GM19395 (cell line): ENCODE results near the gene CFHR4.
"Not testable (repeated sequence)": the region's sequence is repeated elsewhere in the genome, so short reads cannot be mapped to it uniquely, and the experiment has no call there.

ENCODE experiments used
- ATAC-seq: cut with Tn5 transposase; IDR thresholded peaks from one replicate; pipeline ENCODE4 v1.9.1; 2021; ENCODE audit warnings: mild to moderate bottlenecking, moderate library complexity; ENCODE audit not compliant: unreplicated experiment

Gene CFHR4

DNA sequence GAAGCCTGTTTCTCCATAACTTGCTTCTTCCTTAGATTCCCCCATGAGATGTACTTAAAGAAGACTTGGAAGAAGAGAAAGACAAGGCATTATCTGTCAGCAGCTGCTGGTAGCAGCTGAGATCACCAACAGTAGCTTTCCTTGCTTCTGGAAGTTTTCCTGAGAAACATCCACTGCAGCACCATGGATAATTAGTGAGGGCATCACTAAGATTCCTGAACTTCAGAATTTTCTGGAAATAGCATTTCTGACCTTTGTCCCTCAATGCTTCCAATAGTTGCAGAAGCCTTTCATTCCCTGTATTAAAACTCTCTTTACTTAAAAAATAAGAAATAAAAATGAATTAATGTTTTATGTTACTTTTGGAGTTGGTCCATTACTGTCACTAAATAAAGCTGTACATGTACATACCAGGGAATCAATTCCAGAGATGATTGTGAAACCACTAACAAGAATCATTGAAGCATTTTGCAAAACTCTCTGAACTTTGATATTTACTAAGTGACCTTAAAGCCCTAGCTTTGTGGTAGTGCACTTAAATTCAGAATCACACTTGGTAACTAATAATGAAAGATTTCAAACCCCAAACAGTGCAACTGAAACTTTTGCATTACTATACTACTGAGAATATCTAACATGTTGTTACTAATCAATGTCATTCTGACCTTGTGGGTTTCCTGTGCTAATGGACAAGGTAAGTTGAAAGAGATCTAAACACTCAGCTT is at the start of gene CFHR4:
TSS of gene CFHR4 (plus strand) at position 538 of the 725 bp plus-strand sequence. CDS start at position 637, 99 bp downstream.
- ATAC-seq = peak; percentile 96

- not testable (repeated sequence) for ATAC-seq
These were observed 38.0 kb upstream of the CFHR4 start for GRCh38 chr1:196849613-196850492.

GRCh38 chr1:196856053-196856452 is 31.8 kb upstream of the CFHR4 start:
- no peak for ATAC-seq

GRCh38 chr1:196857188-196857587 is 30.7 kb upstream of the CFHR4 start:
- ATAC-seq = no peak

GRCh38 chr1:196858811-196859210 is 29.0 kb upstream of the CFHR4 start:
- ATAC-seq = no peak

DNA sequence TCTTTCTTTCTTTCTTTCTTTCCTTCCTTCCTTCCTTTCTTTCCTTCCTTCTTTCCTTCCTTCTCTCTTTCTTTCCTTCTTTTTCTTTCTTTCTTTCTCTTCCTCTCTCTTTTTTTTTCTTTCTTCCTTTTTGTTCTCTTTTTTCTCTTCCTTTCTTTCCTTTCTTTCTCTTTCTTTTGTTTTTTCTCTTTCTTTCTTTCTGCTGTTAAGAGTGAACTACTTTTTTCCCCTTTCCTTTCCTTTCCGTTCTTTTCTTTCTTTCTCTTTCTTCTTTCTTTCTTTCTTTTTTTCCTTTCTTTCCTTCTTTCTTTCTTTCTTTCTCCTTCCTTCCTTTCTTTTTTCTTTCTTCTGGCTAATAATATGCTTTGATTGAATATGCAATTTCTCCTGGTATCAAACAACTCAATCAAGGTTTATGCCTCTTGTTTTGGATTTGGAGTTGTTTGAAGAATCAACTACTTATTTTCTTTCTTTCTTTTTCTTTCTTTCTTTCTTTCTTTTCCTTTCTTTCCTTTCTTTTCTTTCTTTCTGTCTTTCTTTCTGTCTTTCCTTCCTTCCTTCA is 27.4 kb upstream of the CFHR4 start:
- ATAC-seq = no peak

- ATAC-seq = no peak
These were observed 26.4 kb upstream of the CFHR4 start for GRCh38 chr1:196861429-196861828.

DNA sequence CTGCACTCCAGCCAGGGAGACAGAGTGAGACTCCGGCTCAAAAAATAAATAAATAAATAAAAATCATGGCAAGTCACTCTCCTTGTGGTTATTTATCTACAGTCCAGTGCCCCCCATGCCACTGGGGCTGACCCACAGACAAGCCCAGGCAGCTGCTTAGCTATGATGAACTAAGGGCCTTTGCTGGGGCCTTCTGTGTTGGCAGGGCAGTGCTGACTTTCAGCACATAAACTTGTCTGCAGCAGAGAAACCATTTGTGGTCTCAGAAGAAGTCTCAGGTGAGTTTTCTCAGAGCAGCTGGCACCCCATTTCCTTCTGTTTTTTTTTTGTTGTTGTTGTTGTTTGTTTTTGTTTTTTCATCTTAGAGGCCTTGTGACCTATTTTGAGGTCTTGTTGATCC is 20.9 kb upstream of the CFHR4 start:
- ATAC-seq = no peak

DNA sequence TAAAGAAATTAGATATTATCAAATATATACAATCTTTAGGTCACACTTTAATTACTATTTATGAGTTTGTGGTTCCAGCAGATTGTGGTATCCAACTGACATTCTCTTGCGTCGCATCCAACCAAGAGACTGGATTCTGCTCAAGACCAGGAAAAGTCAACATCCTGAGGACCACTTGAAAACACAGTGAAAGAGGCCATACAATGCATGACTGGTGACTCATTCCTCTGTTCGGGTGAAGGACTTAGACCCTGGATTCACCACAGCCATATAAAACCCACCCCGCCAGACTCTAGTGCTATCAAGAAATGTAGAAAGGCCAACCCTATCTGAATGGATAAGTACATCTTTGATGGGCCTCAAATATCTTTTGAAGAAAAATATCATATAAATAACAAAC is 14.5 kb upstream of the CFHR4 start:
- ATAC-seq = no peak

GRCh38 chr1:196875935-196876334 is 11.9 kb upstream of the CFHR4 start:
- no peak for ATAC-seq

DNA sequence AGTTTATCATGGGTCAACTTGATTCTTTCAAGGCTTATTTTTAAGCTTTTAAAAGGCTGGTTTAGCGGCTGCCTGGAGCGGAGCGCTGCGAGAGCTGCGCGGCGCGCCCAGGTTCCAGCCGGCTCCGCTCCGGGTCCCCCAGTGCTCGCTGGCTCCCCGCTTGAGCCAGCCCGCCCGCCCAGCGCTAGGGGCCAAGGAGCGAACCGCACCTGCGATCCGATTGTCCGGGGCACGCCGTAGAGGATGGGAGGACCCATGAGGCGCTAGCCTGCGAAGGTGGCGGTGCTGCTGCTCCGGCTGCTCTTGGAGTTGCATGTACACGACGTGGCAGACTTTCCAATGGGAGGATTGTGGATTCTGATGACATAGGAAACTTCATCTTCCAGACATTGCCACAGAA is 9.9 kb upstream of the CFHR4 start:
- ATAC-seq = no peak

- ATAC-seq = not testable (repeated sequence)
These were observed 1.3 kb upstream of the CFHR4 start for GRCh38 chr1:196886560-196886959.

DNA sequence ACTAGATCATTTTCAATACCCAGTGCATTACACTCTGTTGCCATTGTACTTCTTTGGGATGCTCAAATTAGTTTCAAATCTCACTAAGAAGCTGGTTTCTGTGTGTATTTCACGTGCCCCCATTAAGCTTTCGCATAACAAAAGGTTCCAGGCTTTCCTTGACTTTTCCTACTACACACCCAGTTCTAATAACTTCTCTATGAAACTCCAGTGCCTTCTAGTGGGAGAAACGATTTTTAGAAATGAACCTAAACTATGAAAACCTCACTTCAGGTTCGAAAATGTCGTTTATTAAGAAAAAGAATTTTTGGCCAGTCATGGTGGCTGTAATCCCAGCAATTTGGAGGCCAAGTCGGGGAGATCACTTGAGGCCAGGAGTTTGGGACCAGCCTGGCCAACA is 2.8 kb downstream of the CFHR4 start:
- no peak for ATAC-seq

GRCh38 chr1:196891251-196891650 is 3.4 kb downstream of the CFHR4 start:
- ATAC-seq = no peak

DNA sequence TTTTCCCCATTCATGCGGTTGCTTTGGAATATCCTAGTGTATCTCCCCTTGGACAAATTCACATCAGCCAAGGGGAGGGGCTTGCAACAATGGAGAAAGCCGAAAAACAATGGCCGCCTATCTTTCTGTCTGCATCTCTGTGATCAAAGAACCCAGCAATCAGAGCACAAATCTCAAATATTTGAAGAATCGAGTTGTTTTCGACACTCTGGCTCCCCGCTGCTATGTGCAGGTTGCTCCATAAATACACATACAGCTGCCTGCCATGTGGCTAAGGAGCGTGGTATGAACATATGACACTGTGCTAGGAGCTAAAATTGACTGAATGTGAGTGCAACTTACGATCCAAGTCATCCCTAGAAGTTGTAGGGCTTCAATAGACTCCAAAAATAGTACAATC is 8.5 kb downstream of the CFHR4 start:
- no peak for ATAC-seq

DNA sequence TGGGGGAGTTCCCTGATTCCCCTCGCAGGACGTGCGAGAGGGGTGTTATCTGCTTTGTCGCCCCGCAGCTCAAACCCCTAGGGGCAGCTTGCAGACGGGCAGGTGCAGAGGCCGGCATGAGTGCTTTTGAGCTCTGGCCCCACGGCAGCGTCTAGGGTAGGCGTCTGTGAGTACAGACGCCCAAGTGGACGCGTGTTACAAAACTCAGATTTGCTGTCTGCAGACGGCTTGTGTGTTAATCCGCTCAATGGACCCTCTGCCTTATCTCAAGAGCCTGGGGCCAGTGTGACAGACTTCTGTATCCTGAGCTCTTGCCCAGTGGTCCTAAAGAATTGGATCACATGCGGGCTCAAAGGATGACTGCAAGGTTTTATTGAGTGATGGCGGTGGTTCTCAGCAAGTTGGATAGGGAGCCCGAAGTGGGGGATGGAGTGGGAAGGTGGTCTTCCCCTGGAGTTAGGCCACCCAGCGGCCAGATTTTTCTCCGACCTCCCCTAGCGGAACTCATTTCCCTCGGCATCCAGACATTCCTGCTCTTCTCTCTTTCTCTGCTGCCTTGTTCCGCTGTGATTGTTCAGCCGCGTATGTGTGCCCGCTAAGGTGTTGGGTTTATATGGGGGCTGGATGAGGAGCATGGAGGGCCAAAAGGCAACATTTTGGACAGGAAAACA is 9.4 kb downstream of the CFHR4 start:
- no peak for ATAC-seq

DNA sequence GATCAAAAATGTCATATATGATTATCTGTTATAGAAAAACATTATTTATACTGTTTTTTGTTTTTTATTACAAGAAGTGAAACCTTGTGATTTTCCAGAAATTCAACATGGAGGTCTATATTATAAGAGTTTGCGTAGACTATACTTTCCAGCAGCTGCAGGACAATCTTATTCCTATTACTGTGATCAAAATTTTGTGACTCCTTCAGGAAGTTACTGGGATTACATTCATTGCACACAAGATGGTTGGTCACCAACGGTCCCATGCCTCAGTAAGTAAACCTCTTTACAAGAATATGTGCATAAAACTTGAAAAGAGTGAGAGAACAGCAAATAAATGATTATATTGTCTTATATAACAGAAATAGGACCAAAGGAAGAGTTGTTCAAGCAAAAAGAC is 14.5 kb downstream of the CFHR4 start:
- ATAC-seq = no peak

DNA sequence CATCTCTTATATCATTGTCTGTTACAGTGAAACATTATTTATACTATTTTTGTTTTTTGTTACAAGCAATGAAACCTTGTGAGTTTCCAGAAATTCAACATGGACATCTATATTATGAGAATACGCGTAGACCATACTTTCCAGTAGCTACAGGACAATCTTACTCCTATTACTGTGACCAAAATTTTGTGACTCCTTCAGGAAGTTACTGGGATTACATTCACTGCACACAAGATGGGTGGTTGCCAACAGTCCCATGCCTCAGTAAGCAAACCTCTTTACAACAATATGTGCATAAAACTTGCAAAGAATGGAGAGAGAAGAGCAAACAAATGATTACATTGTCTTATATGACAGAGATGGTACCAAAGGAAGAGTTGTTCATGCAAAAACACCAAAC is 22.4 kb downstream of the CFHR4 start:
- ATAC-seq = no peak

GRCh38 chr1:196912283-196912682 is 24.4 kb downstream of the CFHR4 start:
- not testable (repeated sequence) for ATAC-seq

- not testable (repeated sequence) for ATAC-seq
These were observed 39.0 kb downstream of the CFHR4 start for GRCh38 chr1:196926839-196927238.

GRCh38 chr1:196932853-196933252 is 45.0 kb downstream of the CFHR4 start:
- not testable (repeated sequence) for ATAC-seq
